Stimulated activated CD4-positive, alpha-beta T cell treated with anti-CD3 and anti-CD28 coated beads, Interleukin-15, amount 100 ng/mL, for 24 hours (primary cell): ENCODE measurements around the gene PRKD3.
"Not testable (repeated sequence)": the region's sequence is repeated elsewhere in the genome, so short reads cannot be mapped to it uniquely, and the experiment has no call there.

Source experiments
- DNase-seq: peaks from one replicate; pipeline ENCODE4 v3.0.0-alpha.2; 2020

Gene PRKD3

DNA sequence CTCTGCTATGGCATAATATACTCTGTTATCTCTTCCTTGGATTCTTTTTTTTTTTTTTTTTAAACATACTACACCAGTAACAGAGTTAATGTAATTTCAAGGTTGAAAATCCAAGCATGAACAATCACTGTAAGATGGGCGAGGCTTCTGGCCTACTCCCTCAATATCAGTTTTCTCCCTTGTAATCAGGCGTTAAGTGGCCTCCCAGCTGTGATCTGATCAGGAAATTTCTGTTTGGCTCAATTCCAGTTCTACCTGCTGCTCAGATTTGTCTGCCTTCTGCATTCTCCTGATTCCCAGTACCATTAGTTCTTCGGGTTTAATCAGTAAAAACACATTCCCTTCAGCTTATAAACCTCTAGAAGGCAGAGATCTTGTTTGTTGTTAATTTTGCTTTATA lies 18.6 kb downstream of the PRKD3 start:
- DNase-seq = no peak

GRCh38 chr2:37302701-37303252 lies 21.9 kb downstream of the PRKD3 start:
- DNase-seq = no peak

DNA sequence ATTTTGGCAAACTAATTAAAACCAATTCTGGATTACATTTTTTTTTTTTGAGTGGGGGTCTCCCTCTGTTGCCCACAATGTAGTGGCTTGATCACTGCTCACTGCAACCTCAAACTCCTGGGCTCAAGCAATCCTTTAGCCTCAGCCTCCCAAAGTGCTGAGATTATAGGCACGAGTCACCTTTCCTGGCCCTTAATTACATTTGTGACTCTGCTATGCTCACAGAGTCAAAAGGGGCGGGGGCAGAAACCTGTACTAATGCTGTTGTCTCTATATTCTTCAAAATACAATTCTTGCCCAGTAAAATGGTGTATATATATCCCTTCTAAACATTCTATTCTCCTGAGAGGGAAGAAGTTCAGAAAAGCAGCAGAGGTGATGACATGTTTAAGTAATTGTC lies 23.2 kb downstream of the PRKD3 start:
- DNase-seq = no peak

DNA sequence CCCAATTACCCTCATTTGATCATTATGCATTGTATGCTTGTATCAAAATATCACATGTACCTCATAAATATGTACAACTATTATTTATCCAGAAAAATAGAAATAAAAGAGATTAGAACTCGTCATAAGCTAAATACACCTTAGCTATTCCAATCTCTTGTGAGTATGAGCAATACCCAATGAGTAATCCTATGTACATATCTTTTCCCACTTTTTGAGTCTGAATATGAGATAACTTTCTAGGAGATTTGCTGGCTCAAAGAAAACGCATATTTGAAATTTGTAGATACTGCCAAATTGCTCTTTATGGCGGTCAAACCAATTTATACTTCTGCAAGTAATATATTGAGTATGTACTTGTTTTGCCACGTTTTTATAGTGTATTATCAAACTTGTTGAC lies 24.1 kb downstream of the PRKD3 start:
- no peak for DNase-seq

- DNase-seq = no peak
These were observed 24.5 kb downstream of the PRKD3 start for GRCh38 chr2:37300146-37300545.

DNA sequence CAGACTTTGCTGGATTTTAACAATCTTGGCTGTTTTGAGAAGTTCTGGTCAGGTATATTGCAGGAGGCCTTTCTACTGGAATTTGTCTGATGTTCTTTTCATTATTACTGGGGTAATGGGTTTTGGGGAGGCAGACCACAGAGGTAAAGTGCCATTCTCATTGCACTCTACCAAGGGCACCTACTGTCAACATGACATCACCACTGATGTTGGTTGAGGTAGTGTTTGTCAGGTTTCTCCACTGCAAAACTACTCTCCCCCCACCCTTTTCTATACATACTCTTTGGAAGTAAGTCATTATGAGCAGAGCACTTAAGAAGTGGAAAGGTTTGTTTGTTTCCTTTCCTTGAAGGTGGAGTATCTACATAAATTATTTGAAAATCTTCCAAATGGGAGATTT lies 27.0 kb downstream of the PRKD3 start:
- no peak for DNase-seq

- DNase-seq = no peak
These were observed 29.1 kb downstream of the PRKD3 start for GRCh38 chr2:37295469-37296073.

DNA sequence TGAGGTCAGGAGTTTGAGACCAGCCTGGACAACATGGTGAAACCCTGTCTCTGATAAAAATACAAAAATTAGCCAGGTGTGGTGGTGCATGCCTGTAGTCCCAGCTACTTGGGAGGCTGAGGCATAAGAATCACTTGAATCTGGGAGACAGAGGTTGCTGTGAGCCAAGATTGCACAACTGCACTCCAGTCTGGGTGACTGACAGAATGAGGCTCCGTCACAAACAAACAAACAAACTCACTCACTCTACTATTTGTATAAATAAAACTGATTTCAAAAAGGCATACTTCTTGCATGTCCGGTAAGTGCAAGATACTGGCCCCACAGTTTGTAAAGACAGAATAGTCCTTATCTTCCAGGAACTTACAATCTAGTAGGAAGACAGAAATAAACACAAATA lies 29.8 kb downstream of the PRKD3 start:
- DNase-seq = not testable (repeated sequence)

DNA sequence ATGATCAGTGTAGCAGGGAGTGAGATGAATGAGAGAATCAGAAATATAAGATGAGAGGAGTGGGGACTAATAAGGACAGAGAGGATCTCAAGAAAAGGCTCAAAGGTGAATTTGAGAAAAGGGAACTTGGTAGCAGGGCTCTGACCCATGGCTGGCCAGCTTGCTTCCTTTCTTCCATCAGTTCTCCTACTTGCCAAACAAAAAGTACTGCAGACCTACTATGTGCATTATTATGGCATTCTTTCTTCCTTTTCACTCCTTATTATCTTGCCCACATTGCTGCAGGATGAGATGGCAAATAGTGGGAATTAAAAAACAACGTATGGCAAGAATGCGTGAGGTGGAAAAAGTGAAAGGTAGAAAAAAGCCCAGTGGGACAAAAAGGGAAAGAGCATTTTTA lies 33.0 kb downstream of the PRKD3 start:
- no peak for DNase-seq

GRCh38 chr2:37287966-37288365 lies 36.7 kb downstream of the PRKD3 start:
- DNase-seq = peak; percentile 9

GRCh38 chr2:37284381-37284780 lies 40.3 kb downstream of the PRKD3 start:
- DNase-seq = no peak

- no peak for DNase-seq
These were observed 41.4 kb downstream of the PRKD3 start for GRCh38 chr2:37283207-37283606.

- DNase-seq = no peak
These were observed 41.9 kb downstream of the PRKD3 start for GRCh38 chr2:37282746-37283145.

- DNase-seq = no peak
These were observed 42.7 kb downstream of the PRKD3 start for GRCh38 chr2:37281916-37282315.

DNA sequence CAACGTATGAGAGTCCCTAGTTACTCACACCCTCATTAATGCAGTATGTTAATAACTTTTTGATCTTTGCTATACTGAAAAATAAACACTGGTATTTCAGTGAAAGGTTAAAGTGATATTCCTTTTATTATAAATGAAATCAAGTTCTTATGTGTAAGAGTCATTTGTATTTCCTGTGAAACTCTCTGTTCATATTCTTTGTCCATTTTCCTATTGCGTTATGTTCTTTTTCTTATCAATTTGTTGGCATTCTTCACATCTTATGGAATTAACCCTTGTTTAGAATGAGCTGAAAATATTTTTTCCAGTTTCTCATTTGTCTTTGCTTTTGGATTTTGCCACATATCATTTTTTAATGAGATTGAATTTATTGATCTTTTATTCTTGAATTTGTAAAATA lies 48.3 kb downstream of the PRKD3 start:
- no peak for DNase-seq
